ENCODE data around the gene FNDC3B. TPM values are rescaled to one million over a fixed set of nuclear protein-coding genes. Genes with fewer than 3 reads are reported as not detected.

FNDC3B gene
- total RNA-seq, 1 donor from 2014 or later: 79.2 TPM

DNA sequence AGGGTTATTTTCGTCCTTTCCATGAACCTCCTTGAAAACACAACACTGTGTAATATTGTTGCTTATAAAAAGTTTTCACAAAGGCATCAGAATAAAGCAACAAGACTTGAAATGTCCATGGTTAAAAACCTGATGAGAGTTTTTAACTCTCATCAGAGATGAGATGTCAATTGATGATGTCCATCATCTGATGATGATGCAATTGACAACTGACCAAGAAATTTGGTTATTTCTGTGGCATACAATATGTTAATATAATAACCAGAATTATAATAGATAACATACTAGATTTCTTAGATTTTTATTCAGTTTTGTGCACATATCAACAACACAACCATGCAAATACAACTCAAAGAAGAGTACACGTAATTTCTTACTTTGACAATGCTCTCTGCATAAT lies 15.5 kb upstream of the FNDC3B start:
- TF ChIP-seq, protein P1, sequence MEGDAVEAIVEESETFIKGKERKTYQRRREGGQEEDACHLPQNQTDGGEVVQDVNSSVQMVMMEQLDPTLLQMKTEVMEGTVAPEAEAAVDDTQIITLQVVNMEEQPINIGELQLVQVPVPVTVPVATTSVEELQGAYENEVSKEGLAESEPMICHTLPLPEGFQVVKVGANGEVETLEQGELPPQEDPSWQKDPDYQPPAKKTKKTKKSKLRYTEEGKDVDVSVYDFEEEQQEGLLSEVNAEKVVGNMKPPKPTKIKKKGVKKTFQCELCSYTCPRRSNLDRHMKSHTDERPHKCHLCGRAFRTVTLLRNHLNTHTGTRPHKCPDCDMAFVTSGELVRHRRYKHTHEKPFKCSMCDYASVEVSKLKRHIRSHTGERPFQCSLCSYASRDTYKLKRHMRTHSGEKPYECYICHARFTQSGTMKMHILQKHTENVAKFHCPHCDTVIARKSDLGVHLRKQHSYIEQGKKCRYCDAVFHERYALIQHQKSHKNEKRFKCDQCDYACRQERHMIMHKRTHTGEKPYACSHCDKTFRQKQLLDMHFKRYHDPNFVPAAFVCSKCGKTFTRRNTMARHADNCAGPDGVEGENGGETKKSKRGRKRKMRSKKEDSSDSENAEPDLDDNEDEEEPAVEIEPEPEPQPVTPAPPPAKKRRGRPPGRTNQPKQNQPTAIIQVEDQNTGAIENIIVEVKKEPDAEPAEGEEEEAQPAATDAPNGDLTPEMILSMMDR (conservative IDR thresholded peaks at IDR 0.05): no peak
- peaks cover 2% of the 10 kb centered on the region for H3K27me3 Mint-ChIP-seq

DNA sequence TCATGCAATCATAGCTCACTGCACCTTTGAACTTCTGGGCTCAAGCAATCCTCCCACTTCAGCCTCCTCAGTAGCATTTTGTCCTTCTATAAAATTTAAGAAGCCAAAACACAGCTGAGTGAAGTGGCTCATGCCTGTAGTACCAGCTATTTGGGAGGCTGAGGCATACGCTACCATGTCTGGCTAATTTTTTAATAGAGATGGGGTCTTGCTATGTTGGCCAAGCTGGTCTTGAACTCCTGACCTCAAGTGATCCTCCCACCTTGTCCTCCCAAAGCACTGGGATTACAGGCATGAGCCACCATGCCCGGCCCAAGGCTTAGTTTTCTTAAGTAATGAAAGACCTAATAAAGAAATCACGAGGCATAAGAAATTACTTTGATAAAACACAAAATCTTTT lies 14.7 kb upstream of the FNDC3B start:
- no peaks in the 10 kb centered on the region for H3K9me3 Mint-ChIP-seq
- TF ChIP-seq, protein P1 (conservative IDR thresholded peaks at IDR 0.05): no peak
- H3K27me3 Mint-ChIP-seq: peaks cover 2% of the 10 kb centered on the region
- no peaks in the 10 kb centered on the region for H3K36me3 Mint-ChIP-seq
- no peak overlapping the region for H3K27ac Mint-ChIP-seq
- DNase-seq (ENCODE audit: extremely low spot score, unreplicated experiment): no peak
- H3K4me3 Mint-ChIP-seq: no peak overlapping the region
- no peaks in the 10 kb centered on the region for H3K4me1 Mint-ChIP-seq (ENCODE audit: unreplicated experiment)

More for the DNA sequence above, 15.5 kb upstream of the FNDC3B start:
- Mint-ChIP-seq H3K4me1 (ENCODE audit: unreplicated experiment) (no peaks in the 10 kb centered on the region), H3K9me3 (no peaks in the 10 kb centered on the region), H3K36me3 (no peaks in the 10 kb centered on the region), H3K4me3 (no peak overlapping the region), H3K27ac (no peak overlapping the region)
- no peak for DNase-seq (ENCODE audit: extremely low spot score, unreplicated experiment)

DNA sequence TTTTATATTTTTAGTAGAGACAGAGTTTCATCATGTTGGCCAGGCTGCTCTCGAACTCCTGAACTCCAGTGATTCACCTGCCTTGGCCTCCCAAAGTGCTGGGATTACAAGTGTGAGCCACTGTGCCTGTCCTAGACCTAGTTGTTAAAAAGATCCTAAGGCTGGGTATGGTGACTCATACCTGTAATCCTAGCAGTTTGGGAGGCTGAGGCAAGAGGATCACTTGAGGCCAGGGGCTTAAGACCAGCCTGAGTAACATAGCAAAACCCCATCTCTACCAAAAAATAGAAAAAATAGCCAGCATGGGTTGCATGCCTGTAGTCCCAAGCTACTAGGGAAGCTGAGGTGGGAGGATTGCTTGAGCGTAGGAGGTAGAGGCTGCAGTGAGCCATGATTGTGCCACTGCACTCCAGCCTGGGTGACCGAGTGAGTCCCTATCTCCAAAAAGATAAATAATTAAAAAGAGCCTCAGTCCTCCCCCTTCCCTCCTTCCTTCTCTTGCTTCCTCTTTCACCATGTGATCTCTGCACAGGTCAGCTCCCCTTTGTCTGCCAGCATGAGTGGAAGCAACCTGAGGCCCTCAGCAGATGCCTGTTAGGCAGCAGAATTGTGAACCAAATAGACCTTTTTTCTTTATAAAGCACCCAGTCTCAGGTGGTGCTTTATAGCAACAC lies 9.8 kb upstream of the FNDC3B start:
- no peak for DNase-seq (ENCODE audit: extremely low spot score, unreplicated experiment)
- no peaks in the 10 kb centered on the region for H3K27me3 Mint-ChIP-seq
- H3K36me3 Mint-ChIP-seq: peaks cover 4% of the 10 kb centered on the region
- H3K9me3 Mint-ChIP-seq: peaks cover 8% of the 10 kb centered on the region
- H3K27ac Mint-ChIP-seq: no peak overlapping the region
- H3K4me1 Mint-ChIP-seq (ENCODE audit: unreplicated experiment): no peaks in the 10 kb centered on the region
- no peak overlapping the region for H3K4me3 Mint-ChIP-seq
- TF ChIP-seq, protein P1 (conservative IDR thresholded peaks at IDR 0.05): no peak

DNA sequence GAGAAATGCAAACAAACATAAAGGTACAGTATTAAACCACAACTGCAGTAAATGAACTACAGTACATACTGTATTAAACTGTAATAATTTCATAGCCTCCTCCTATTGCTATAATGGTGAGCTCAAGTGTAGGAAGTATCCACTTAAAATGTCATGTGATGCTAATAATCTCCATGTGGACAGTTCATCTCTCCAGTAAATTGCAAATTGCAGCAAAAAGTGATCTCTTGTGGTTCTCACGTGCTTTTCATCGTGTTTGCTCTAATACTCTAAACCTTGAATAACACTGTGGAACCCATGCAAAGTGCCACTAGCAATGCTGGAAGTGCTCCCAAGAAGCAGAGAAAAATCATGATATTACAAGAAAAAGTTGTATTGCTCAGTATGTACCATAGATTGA lies 9.2 kb upstream of the FNDC3B start:
- peaks cover 12% of the 10 kb centered on the region for H3K9me3 Mint-ChIP-seq
- no peaks in the 10 kb centered on the region for H3K27me3 Mint-ChIP-seq
- H3K36me3 Mint-ChIP-seq: peaks cover 4% of the 10 kb centered on the region
- TF ChIP-seq, protein P1 (conservative IDR thresholded peaks at IDR 0.05): no peak
- no peak overlapping the region for H3K4me3 Mint-ChIP-seq
- H3K4me1 Mint-ChIP-seq (ENCODE audit: unreplicated experiment): peaks cover 4% of the 10 kb centered on the region
- DNase-seq (ENCODE audit: extremely low spot score, unreplicated experiment): no peak
- H3K27ac Mint-ChIP-seq: no peak overlapping the region

DNA sequence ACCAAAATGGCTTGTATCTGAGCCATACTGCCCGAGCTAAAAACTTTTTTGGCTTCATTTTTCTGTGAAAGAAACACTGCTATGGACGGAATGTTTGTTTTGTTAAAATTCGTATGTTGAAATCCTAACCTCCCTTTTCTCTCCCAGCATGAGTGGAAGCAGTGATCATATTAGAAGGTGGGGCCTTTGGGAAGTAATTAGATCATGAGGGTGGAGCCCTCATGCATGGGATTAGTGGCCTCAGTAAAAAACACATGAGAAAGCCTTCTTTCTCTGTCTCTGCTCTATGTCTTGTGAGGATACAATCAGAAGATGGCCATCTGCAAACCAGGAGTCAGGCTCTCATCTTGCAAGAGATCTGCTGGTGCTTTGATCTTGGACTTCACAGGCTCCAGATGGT lies 7.4 kb upstream of the FNDC3B start:
- Mint-ChIP-seq H3K27me3 (no peaks in the 10 kb centered on the region), H3K27ac (no peak overlapping the region), H3K9me3 (peaks cover 13% of the 10 kb centered on the region), H3K4me3 (no peak overlapping the region), H3K4me1 (ENCODE audit: unreplicated experiment) (peaks cover 4% of the 10 kb centered on the region), H3K36me3 (peaks cover 4% of the 10 kb centered on the region)
- TF ChIP-seq, protein P1 (conservative IDR thresholded peaks at IDR 0.05): no peak
- DNase-seq (ENCODE audit: extremely low spot score, unreplicated experiment): no peak

Data from type B pancreatic cell (in vitro differentiated cells).